Calu3 (cell line): ENCODE measurements around the gene MFSD6. TPM values are rescaled to one million over a fixed set of nuclear protein-coding genes. Genes with fewer than 3 reads are reported as not detected.

ENCODE experiments used
- BruUV-seq: library from RNA; stranded (reverse); fragments of 400-500 nt; replicated peaks from 2 replicates; lab custom pipeline; 2021; lab: Mats Ljungman, UMichigan
- CTCF ChIA-PET: fragments of 300-600 bp; sonication (Branson Sonifier 250); formaldehyde crosslinking; loops from one replicate; lab custom pipeline; 2022; ENCODE audit warnings: antibody characterized with exemption; lab: Charles Lee
- DNase-seq: peaks from one replicate; pipeline ENCODE4 v3.0.0; 2022
- H3K27ac Mint-ChIP-seq: one replicate; pipeline ENCODE4 v1.8.0; 2022; ENCODE audit warnings: mixed read lengths; ENCODE audit not compliant: unreplicated experiment
- H3K27me3 Mint-ChIP-seq: one replicate; pipeline ENCODE4 v1.8.0; 2022; ENCODE audit warnings: mixed read lengths; ENCODE audit not compliant: unreplicated experiment
- H3K36me3 Mint-ChIP-seq: one replicate; pipeline ENCODE4 v1.8.0; 2022; ENCODE audit warnings: mild to moderate bottlenecking, moderate library complexity, mixed read lengths; ENCODE audit not compliant: insufficient read depth, unreplicated experiment
- H3K4me1 Mint-ChIP-seq: one replicate; pipeline ENCODE4 v1.8.0; 2022; ENCODE audit warnings: mild to moderate bottlenecking, low read depth, mixed read lengths; ENCODE audit not compliant: unreplicated experiment
- H3K4me3 Mint-ChIP-seq: one replicate; pipeline ENCODE4 v1.8.0; 2022; ENCODE audit warnings: mild to moderate bottlenecking, low read depth, moderate library complexity, mixed read lengths; ENCODE audit not compliant: unreplicated experiment
- H3K9me3 Mint-ChIP-seq: one replicate; pipeline ENCODE4 v1.8.0; 2022; ENCODE audit warnings: low read depth, mixed read lengths; ENCODE audit not compliant: unreplicated experiment
- intact Hi-C: fragments of 100-400 bp; cut with micrococcal nuclease; formaldehyde crosslinking; loops from one replicate; pipeline ENCODE4 v1.10.0; 2022; ENCODE audit not compliant: unreplicated experiment
- total RNA-seq: library from RNA; stranded (reverse); gene quantifications from 2 replicates; pipeline ENCODE4 v1.2.3, GENCODE V29; 2022
- TF ChIP-seq, protein P1 (sequence below): fragments of 200-600 bp; IDR thresholded peaks from one replicate; pipeline ENCODE4 v1.8.0; 2022; ENCODE audit warnings: antibody characterized with exemption; ENCODE audit not compliant: unreplicated experiment

MFSD6 gene
- total RNA-seq, 1 experiment from 2014 or later: 39.4 TPM

DNA sequence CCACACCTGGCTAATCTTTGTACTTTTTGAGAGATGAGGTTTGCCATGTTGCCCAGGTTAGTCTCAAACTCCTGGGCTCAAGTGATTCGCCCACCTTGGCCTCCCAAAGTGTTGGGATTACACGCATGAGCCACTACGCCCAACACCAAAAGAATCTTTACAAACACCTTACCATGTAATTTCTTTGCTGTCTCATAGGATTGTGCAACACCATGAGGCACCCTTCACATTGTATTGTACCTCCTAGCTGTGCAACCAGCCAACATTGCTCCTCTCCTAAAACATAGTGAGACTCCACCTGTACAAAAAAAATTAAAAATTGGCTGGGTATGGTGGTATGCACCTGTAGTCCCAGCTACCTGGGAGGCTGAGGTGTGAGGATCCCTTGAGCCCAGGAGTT lies 3.1 kb upstream of the MFSD6 start:
- DNase-seq: no peak
- Mint-ChIP-seq H3K36me3 (peaks cover 8% of the 10 kb centered on the region), H3K9me3 (no peaks in the 10 kb centered on the region), H3K27me3 (no peaks in the 10 kb centered on the region), H3K4me3 (no peak overlapping the region), H3K27ac (no peak overlapping the region), H3K4me1 (peaks cover 8% of the 10 kb centered on the region)
- intact Hi-C loops: no loop called here
- CTCF ChIA-PET: no interaction called here
- no TSS peak for BruUV-seq
- TF ChIP-seq, protein P1, sequence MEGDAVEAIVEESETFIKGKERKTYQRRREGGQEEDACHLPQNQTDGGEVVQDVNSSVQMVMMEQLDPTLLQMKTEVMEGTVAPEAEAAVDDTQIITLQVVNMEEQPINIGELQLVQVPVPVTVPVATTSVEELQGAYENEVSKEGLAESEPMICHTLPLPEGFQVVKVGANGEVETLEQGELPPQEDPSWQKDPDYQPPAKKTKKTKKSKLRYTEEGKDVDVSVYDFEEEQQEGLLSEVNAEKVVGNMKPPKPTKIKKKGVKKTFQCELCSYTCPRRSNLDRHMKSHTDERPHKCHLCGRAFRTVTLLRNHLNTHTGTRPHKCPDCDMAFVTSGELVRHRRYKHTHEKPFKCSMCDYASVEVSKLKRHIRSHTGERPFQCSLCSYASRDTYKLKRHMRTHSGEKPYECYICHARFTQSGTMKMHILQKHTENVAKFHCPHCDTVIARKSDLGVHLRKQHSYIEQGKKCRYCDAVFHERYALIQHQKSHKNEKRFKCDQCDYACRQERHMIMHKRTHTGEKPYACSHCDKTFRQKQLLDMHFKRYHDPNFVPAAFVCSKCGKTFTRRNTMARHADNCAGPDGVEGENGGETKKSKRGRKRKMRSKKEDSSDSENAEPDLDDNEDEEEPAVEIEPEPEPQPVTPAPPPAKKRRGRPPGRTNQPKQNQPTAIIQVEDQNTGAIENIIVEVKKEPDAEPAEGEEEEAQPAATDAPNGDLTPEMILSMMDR: no peak

DNA sequence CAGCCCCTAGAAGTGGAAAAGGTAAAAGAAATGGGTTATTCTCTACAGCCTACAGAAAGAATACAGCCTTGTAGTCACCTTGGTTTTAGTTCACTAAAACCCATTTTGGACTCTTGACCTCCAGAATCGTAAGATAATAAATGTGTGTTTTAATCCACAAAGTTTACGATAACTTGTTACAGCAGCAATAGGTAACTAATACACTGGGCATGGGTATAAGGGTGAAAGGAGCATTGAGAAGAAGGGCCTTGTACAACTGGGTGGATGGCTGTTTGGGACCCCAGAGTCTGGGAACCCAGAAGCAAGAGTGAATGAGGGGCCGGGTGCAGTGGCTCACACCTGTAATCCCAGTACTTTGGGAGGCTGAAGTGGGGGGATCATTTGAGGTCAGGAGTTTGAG lies 2.2 kb upstream of the MFSD6 start:
- no TSS peak for BruUV-seq
- Mint-ChIP-seq H3K4me1 (peaks cover 8% of the 10 kb centered on the region), H3K4me3 (no peak overlapping the region), H3K27ac (no peak overlapping the region), H3K36me3 (peaks cover 8% of the 10 kb centered on the region), H3K27me3 (no peaks in the 10 kb centered on the region), H3K9me3 (no peaks in the 10 kb centered on the region)
- TF ChIP-seq, protein P1: no peak
- no peak for DNase-seq
- CTCF ChIA-PET: interaction anchor here (0.7 kb wide), 1 partner anchor 505 kb away, joined by 3 read pairs; no protein-coding TSS in a partner anchor
- intact Hi-C loops: no loop called here

DNA sequence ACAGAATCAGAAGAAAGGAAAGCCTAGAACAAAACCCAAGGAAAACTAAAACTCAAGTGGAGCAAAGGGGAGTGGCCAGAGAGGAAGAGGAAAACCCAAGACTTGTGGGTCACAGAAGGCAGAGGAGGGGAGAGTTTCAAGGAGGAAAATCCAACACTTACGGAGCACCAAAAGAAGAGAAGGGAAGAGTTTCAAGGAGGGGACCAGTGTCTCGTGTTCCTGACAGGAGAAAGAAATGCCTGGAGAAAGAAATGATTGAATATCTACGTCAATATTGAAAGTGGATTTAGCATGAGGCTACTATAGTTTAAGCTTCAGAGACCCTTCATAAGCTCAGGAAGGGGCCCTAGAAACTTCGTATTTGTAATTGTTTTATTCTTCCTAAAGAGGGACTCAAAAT lies 1.4 kb upstream of the MFSD6 start:
- DNase-seq: no peak
- no peak overlapping the region for H3K27ac Mint-ChIP-seq
- CTCF ChIA-PET: no interaction called here
- no peaks in the 10 kb centered on the region for H3K27me3 Mint-ChIP-seq
- H3K4me3 Mint-ChIP-seq: no peak overlapping the region
- no TSS peak for BruUV-seq
- peaks cover 15% of the 10 kb centered on the region for H3K4me1 Mint-ChIP-seq
- H3K36me3 Mint-ChIP-seq: peaks cover 8% of the 10 kb centered on the region
- intact Hi-C loops: no loop called here
- TF ChIP-seq, protein P1: no peak
- H3K9me3 Mint-ChIP-seq: no peaks in the 10 kb centered on the region

DNA sequence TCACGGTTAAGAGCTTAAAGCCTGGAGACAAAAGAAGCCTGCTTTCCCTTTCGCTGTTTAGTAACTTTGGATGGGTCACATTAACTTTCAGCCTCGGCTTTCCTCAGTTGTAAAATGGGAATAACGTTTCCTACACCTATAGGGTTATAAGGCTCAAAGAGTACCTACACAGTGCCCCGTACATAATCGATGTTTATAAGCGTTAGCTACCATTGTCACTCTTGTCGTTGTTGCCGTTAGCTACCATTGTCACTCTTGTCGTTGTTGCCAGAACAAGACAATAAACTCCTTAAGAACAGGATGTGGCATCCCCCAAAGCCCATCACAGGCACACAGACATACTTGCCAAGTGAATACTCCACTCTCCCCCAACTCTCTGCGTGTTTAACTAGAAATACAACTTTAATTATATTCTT lies 901 bp upstream of the MFSD6 start:
- CTCF ChIA-PET: no interaction called here
- TF ChIP-seq, protein P1: no peak
- intact Hi-C loops: no loop called here
- no peaks in the 10 kb centered on the region for H3K9me3 Mint-ChIP-seq
- peaks cover 8% of the 10 kb centered on the region for H3K36me3 Mint-ChIP-seq
- H3K27ac Mint-ChIP-seq: no peak overlapping the region
- H3K4me1 Mint-ChIP-seq: peaks cover 16% of the 10 kb centered on the region
- BruUV-seq: TSS peak; percentile 55
- H3K4me3 Mint-ChIP-seq: peak overlapping the region; percentile 69
- no peak for DNase-seq
- no peaks in the 10 kb centered on the region for H3K27me3 Mint-ChIP-seq
